ENCODE results near the gene ALPL.

The ALPL gene

DNA sequence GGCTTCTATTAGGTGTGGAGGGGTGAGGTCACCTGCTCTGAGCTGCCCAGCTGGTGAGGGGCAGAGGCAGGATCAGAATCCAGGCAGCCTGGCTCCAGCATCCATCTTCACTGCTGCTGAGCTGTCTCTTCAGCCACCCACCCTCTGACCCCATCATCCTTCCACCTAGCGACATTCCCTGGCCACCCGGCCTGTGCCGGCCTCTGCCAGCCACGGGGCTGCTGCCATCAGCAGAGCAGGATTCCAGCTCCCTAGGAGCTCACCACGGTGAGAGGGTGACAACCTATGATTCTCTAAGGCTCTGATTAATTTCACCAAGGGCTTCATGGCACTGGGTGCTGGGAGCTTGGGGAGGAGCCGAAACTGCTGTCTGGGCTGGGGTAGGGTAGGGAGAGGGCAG, 32.1 kb downstream of the ALPL start:
- DNase-seq (ENCODE audit: low spot score), result no peak
- TF ChIP-seq, protein P1, sequence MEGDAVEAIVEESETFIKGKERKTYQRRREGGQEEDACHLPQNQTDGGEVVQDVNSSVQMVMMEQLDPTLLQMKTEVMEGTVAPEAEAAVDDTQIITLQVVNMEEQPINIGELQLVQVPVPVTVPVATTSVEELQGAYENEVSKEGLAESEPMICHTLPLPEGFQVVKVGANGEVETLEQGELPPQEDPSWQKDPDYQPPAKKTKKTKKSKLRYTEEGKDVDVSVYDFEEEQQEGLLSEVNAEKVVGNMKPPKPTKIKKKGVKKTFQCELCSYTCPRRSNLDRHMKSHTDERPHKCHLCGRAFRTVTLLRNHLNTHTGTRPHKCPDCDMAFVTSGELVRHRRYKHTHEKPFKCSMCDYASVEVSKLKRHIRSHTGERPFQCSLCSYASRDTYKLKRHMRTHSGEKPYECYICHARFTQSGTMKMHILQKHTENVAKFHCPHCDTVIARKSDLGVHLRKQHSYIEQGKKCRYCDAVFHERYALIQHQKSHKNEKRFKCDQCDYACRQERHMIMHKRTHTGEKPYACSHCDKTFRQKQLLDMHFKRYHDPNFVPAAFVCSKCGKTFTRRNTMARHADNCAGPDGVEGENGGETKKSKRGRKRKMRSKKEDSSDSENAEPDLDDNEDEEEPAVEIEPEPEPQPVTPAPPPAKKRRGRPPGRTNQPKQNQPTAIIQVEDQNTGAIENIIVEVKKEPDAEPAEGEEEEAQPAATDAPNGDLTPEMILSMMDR (IDR thresholded peaks at IDR 0.05; ENCODE audit: extremely low read depth, missing control alignments), result no peak

DNA sequence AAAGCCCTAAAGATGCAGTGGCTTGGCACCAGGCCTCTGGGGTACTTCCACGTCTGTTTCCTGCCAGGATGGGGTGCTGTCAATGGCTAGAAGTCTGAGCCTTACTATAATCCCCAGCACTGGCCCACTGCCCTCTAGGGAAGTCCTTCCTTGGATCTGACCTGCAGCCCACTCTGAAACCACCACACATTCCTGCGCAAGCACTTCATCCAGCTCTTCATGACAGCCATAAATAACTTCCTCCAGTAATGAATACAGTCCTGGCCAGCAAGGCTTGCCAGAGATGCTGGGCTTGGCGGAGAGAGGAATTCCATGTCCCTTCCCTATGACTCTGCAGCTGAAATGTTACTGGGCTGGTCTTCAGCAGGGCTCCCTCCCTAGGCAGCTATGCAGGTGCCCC, 32.6 kb downstream of the ALPL start:
- no peak for DNase-seq (ENCODE audit: low spot score)
- TF ChIP-seq, protein P1 (IDR thresholded peaks at IDR 0.05; ENCODE audit: extremely low read depth, missing control alignments), result no peak

DNA sequence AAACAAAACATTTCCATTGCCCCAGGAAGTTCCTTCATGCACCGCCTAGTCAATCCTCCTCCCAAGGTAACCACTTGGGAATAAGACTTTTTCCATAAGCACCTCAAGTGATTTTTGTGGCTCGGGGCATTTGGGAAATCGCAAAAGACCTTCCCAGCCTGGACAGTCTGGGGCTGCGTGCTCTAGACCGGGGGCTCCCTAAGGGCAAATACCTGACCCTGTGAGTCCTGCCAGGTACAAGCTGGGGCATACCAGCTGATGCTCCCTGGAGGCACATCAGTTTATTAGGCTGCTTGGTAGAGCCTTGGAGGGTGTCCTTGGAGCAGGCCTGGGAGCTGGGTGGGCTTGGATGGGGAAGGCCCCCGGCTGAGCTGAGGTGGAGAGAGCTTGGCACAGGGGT, 34.4 kb downstream of the ALPL start:
- TF ChIP-seq, protein P1 (IDR thresholded peaks at IDR 0.05; ENCODE audit: extremely low read depth, missing control alignments), result no peak
- no peak for DNase-seq (ENCODE audit: low spot score)

DNA sequence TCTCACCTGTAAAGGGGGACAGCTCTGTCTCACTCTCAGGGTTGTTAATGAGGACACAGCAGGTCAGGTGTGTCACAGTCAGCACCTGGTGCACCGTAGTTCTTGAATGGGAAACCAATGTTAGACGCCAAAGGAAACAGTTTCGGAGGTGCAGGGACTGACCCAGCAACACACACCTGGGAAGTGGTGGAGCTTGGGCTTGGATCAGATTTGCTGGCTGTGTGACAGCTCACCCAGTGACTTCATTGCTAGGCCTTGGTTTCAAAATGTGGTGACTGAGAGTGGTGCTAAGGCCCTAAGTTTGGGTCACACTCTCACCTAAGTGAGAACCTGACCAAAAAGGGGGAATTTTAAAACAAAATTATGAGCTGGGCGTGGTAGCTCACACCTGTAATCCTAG, 34.9 kb downstream of the ALPL start:
- DNase-seq (ENCODE audit: low spot score), result no peak

DNA sequence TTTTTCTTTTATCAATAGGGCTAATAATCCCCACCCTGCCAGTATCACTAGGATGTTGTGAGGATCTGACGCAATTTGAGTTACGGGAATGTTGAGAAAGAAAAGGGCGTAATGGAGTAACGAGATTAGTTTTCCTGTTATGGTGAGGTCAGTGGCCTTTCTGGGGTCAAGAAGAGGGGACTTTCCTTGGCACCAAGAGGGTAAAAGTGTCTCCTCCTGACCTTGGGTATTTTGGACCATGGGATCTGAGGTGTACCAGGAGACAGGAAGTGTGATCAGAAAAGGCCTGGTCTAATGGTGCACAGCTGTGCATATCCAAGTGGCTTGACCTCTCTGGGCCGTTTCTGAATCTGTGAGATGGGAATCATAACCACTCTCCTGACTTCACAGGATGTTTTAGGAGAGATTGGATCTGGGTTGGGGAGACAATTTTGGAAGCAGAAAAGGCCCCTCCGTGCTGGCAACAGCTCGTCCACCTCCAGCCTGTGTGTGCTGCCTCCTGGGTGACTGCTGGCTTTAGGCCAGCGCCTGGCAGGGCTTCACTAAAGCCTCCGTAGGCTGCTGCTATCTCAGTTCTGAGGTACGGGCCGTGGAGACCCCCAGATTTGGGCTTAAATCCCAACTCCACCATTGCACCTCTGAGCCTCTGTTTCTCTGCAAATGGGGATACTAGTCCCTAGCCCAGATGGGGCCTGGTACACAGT, 37.1 kb downstream of the ALPL start:
- TF ChIP-seq, protein P1 (IDR thresholded peaks at IDR 0.05; ENCODE audit: extremely low read depth, missing control alignments), result no peak
- DNase-seq (ENCODE audit: low spot score), result no peak

More for the DNA sequence above, 34.9 kb downstream of the ALPL start:
- TF ChIP-seq, protein P1 (IDR thresholded peaks at IDR 0.05; ENCODE audit: extremely low read depth, missing control alignments), result no peak

DNA sequence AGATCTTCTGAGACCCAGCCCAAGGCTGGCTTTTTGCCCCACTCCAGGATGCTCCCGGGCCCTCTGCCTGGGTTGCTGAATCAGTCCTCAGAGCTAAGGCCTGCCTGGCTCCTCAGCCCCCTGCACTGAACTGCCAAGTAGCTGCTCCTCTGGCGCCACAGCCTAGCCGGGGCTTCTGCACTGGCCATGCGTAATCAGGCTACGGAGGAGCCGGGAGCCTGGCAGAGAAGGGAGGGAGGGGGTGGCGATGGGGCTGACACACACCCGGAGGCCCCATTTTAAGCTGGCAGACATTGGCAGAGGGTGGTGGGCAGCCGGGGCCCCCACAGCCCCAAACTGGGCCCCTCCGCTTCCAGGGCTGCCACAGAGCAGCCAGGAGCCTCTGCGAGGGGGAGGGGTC, 38.7 kb downstream of the ALPL start:
- TF ChIP-seq, protein P1 (IDR thresholded peaks at IDR 0.05; ENCODE audit: extremely low read depth, missing control alignments), result no peak

DNA sequence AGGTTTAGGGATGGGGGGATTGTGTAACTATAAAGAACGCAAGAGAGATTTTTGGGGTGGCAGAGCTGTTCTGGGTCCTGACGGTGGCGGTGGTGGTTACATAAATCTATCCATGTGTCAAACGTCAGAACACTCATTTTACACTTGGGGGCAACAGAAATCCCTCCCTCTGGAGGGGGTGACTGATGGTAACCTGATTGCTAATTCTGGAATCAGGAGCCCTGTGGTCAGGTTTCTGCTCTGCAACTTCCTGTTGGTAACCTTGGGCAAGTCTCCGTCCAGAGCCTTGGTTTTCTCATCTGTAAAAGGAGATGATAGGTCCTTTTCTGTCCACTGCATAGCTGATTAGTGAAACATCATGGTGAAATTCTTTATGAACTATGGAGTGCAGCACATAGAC, 40.9 kb downstream of the ALPL start:
- DNase-seq (ENCODE audit: low spot score), result no peak
- TF ChIP-seq, protein P1 (IDR thresholded peaks at IDR 0.05; ENCODE audit: extremely low read depth, missing control alignments), result no peak

More for the DNA sequence above, 38.7 kb downstream of the ALPL start:
- no peak for DNase-seq (ENCODE audit: low spot score)
